Stimulated activated CD8-positive, alpha-beta memory T cell treated with anti-CD3 and anti-CD28 coated beads, Interleukin-7, amount 100 ng/mL, for 48 hours (primary cell): ENCODE results near the gene DDAH1.

ENCODE experiments used
- DNase-seq, 2 donors: peaks; one replicate each; pipeline ENCODE4 v3.0.0-alpha.2; 2020; ENCODE audit warnings: low read depth in 1 of 2; ENCODE audit errors: extremely low read depth in 1 of 2

The DDAH1 gene

GRCh38 chr1:85445906-85446305 lies 19.1 kb downstream of the DDAH1 start:
- DNase-seq = no peak

GRCh38 chr1:85444381-85444780 lies 20.6 kb downstream of the DDAH1 start:
- DNase-seq = no peak

GRCh38 chr1:85440612-85441011 lies 24.3 kb downstream of the DDAH1 start:
- no peak for DNase-seq

GRCh38 chr1:85438353-85438752 lies 26.6 kb downstream of the DDAH1 start:
- no peak for DNase-seq

GRCh38 chr1:85437139-85437538 lies 27.8 kb downstream of the DDAH1 start:
- no peak for DNase-seq

GRCh38 chr1:85433096-85433495 lies 31.9 kb downstream of the DDAH1 start:
- DNase-seq = no peak

- DNase-seq = no peak
These were observed 36.4 kb downstream of the DDAH1 start for GRCh38 chr1:85428471-85429089.

GRCh38 chr1:85427849-85428248 lies 37.1 kb downstream of the DDAH1 start:
- no peak for DNase-seq

- DNase-seq = no peak
These were observed 37.6 kb downstream of the DDAH1 start for GRCh38 chr1:85427331-85427730.

- DNase-seq = no peak
These were observed 43.8 kb downstream of the DDAH1 start for GRCh38 chr1:85421179-85421578.

- DNase-seq = no peak
These were observed 44.8 kb downstream of the DDAH1 start for GRCh38 chr1:85420199-85420598.

- no peak for DNase-seq
These were observed 47.1 kb downstream of the DDAH1 start for GRCh38 chr1:85417876-85418275.

- no peak for DNase-seq
These were observed 47.9 kb downstream of the DDAH1 start for GRCh38 chr1:85417017-85417416.

GRCh38 chr1:85413169-85413568 lies 51.8 kb downstream of the DDAH1 start:
- DNase-seq = no peak

- DNase-seq = no peak
These were observed 53.2 kb downstream of the DDAH1 start for GRCh38 chr1:85411567-85412305.

- DNase-seq = no peak
These were observed 55.4 kb downstream of the DDAH1 start for GRCh38 chr1:85409516-85409915.

GRCh38 chr1:85407746-85408377 lies 57.1 kb downstream of the DDAH1 start:
- DNase-seq = no peak

- DNase-seq = no peak
These were observed 57.9 kb downstream of the DDAH1 start for GRCh38 chr1:85406887-85407533.

GRCh38 chr1:85406081-85406480 lies 58.9 kb downstream of the DDAH1 start:
- DNase-seq = no peak

GRCh38 chr1:85404408-85404807 lies 60.6 kb downstream of the DDAH1 start:
- no peak for DNase-seq

- DNase-seq = no peak
These were observed 66.4 kb downstream of the DDAH1 start for GRCh38 chr1:85398391-85399064.
